Measurements from ENCODE around the gene TBC1D19. TPM values are rescaled to one million over a fixed set of nuclear protein-coding genes. Genes with fewer than 3 reads are reported as not detected.

TBC1D19 gene
- total RNA-seq, 1 experiment from 2014 or later, result 12.8 TPM

GRCh38 chr4:26791346-26791745 is 207.5 kb downstream of the TBC1D19 start:
- Histone ChIP-seq H3F3A (ENCODE audit: insufficient read depth, low read depth) (0 out of 2 replicates have a peak, but pooled peaks cover 8% of the 10 kb centered on the region), H2AFZ (no peak overlapping the region), H3K4me2 (no peak overlapping the region), H3K79me2 (ENCODE audit: low read depth) (no peaks in the 10 kb centered on the region), H4K20me1 (ENCODE audit: insufficient read depth) (no peaks in the 10 kb centered on the region), H3K9me3 (ENCODE audit: insufficient read depth, low read depth) (no peaks in the 10 kb centered on the region), H3K27me3 (ENCODE audit: insufficient read depth, low read depth) (no peaks in the 10 kb centered on the region), H3K4me3 (no peak overlapping the region), H3K4me1 (replicated peaks; ENCODE audit: insufficient read depth) (peaks cover 20% of the 10 kb centered on the region), H3K9me2 (ENCODE audit: insufficient read depth) (no peaks in the 10 kb centered on the region), H3K36me3 (ENCODE audit: low read depth) (no peaks in the 10 kb centered on the region), H3K27ac (no peak overlapping the region)
- CTCF ChIA-PET, result no interaction called here
- intact Hi-C loops (cut with micrococcal nuclease; ENCODE audit: unreplicated experiment), result no loop called here
- TF ChIP-seq, protein P1, sequence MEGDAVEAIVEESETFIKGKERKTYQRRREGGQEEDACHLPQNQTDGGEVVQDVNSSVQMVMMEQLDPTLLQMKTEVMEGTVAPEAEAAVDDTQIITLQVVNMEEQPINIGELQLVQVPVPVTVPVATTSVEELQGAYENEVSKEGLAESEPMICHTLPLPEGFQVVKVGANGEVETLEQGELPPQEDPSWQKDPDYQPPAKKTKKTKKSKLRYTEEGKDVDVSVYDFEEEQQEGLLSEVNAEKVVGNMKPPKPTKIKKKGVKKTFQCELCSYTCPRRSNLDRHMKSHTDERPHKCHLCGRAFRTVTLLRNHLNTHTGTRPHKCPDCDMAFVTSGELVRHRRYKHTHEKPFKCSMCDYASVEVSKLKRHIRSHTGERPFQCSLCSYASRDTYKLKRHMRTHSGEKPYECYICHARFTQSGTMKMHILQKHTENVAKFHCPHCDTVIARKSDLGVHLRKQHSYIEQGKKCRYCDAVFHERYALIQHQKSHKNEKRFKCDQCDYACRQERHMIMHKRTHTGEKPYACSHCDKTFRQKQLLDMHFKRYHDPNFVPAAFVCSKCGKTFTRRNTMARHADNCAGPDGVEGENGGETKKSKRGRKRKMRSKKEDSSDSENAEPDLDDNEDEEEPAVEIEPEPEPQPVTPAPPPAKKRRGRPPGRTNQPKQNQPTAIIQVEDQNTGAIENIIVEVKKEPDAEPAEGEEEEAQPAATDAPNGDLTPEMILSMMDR (conservative IDR thresholded peaks at IDR 0.05), result no peak
- TF ChIP-seq EZH2 (IDR thresholded peaks at IDR 0.05; ENCODE audit: low read depth), result no peak
- no TSS peak for BruUV-seq (replicated peaks)
- POLR2A ChIA-PET (ENCODE audit: unreplicated experiment), result no interaction called here
- no peak for DNase-seq

- no peak for TF ChIP-seq EZH2 (IDR thresholded peaks at IDR 0.05; ENCODE audit: low read depth)
- TF ChIP-seq, protein P1 (conservative IDR thresholded peaks at IDR 0.05), result no peak
- Histone ChIP-seq H3K27ac (no peak overlapping the region), H3K79me2 (ENCODE audit: low read depth) (no peaks in the 10 kb centered on the region), H3K4me3 (no peak overlapping the region), H3K27me3 (ENCODE audit: insufficient read depth, low read depth) (no peaks in the 10 kb centered on the region), H3K36me3 (ENCODE audit: low read depth) (no peaks in the 10 kb centered on the region), H3K4me1 (replicated peaks; ENCODE audit: insufficient read depth) (peaks cover 12% of the 10 kb centered on the region), H3K4me2 (no peak overlapping the region), H3K9me2 (ENCODE audit: insufficient read depth) (no peaks in the 10 kb centered on the region), H3K9me3 (ENCODE audit: insufficient read depth, low read depth) (no peaks in the 10 kb centered on the region), H4K20me1 (ENCODE audit: insufficient read depth) (no peaks in the 10 kb centered on the region), H3F3A (ENCODE audit: insufficient read depth, low read depth) (0 out of 2 replicates have a peak, but pooled peaks cover 4% of the 10 kb centered on the region), H2AFZ (no peak overlapping the region)
- CTCF ChIA-PET, result interaction anchor here (0.7 kb wide), 1 partner anchor 931 kb away, joined by 3 read pairs; no protein-coding TSS in a partner anchor
- DNase-seq, result no peak
- BruUV-seq (replicated peaks), result no TSS peak
- intact Hi-C loops (cut with micrococcal nuclease; ENCODE audit: unreplicated experiment), result no loop called here
- POLR2A ChIA-PET (ENCODE audit: unreplicated experiment), result no interaction called here
Measured at GRCh38 chr4:26792639-26793038, 208.8 kb downstream of the TBC1D19 start.

DNA sequence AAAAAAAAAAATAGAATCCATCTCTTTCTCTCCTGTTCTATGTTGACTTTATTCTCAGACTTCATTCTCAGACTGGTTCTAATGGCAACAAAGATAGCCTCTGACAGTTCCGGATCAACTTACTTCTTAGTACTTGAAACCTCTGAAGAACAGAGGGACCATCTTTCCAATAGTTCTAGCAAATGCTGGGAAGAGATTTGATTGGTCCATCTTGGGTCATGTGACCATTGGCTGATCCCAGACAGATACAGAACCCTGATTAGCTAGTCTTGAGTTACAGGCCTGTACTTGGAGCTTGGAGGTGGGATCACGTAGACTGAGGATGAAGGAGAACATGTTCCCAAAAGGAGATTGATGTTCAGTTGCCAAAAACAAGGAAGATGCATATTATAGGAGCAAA is 209.9 kb downstream of the TBC1D19 start:
- Histone ChIP-seq H3K9me2 (ENCODE audit: insufficient read depth) (no peaks in the 10 kb centered on the region), H2AFZ (no peak overlapping the region), H3K27me3 (ENCODE audit: insufficient read depth, low read depth) (no peaks in the 10 kb centered on the region), H3K4me3 (no peak overlapping the region), H3K36me3 (ENCODE audit: low read depth) (no peaks in the 10 kb centered on the region), H3K4me2 (no peak overlapping the region), H3K27ac (no peak overlapping the region), H3K4me1 (replicated peaks; ENCODE audit: insufficient read depth) (0 out of 2 replicates have a peak, but pooled peaks cover 2% of the 10 kb centered on the region), H3K79me2 (ENCODE audit: low read depth) (no peaks in the 10 kb centered on the region), H3F3A (ENCODE audit: insufficient read depth, low read depth) (no peaks in the 10 kb centered on the region), H4K20me1 (ENCODE audit: insufficient read depth) (no peaks in the 10 kb centered on the region), H3K9me3 (ENCODE audit: insufficient read depth, low read depth) (no peaks in the 10 kb centered on the region)
- BruUV-seq (replicated peaks), result no TSS peak
- intact Hi-C loops (cut with micrococcal nuclease; ENCODE audit: unreplicated experiment), result no loop called here
- TF ChIP-seq EZH2 (IDR thresholded peaks at IDR 0.05; ENCODE audit: low read depth), result no peak
- TF ChIP-seq, protein P1 (conservative IDR thresholded peaks at IDR 0.05), result no peak
- CTCF ChIA-PET, result no interaction called here
- no peak for DNase-seq
- POLR2A ChIA-PET (ENCODE audit: unreplicated experiment), result no interaction called here
